GM12874 (cell line): Measurements from ENCODE around the gene GKN1.

Experiments used
- CTCF ChIP-seq: IDR thresholded peaks from 2 replicates; pipeline ENCODE4 v1.5.1; 2011; ENCODE audit warnings: low read depth, mild to moderate bottlenecking, control low read depth, low read length, moderate library complexity; ENCODE audit not compliant: insufficient read depth

Gene GKN1

DNA sequence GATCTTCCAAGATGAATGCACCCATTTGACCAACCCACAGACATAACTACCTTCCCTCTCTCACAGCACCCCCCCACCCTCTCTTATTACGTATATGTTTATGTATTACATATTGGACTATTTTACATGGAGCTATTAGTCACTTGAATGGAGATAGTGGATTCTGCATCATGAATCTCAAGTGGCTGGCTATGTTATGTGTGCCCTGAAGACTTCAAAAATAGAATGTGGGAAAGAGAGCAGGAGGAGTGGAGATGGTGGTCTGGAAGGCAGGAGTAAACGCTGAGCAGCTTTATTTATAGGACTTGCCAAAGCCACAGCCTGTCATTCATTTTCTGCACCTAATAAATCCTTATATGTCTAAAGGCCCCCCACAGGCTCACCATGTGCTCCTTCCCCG, 43.4 kb downstream of the GKN1 start:
- no peak for TF ChIP-seq CTCF

GRCh38 chr2:69018678-69019095, 44.3 kb downstream of the GKN1 start:
- no peak for TF ChIP-seq CTCF

- no peak for TF ChIP-seq CTCF
These were observed 46.3 kb downstream of the GKN1 start for GRCh38 chr2:69020496-69021426.

- no peak for TF ChIP-seq CTCF
These were observed 47.3 kb downstream of the GKN1 start for GRCh38 chr2:69021727-69022126.

GRCh38 chr2:69022548-69022947, 48.1 kb downstream of the GKN1 start:
- no peak for TF ChIP-seq CTCF

DNA sequence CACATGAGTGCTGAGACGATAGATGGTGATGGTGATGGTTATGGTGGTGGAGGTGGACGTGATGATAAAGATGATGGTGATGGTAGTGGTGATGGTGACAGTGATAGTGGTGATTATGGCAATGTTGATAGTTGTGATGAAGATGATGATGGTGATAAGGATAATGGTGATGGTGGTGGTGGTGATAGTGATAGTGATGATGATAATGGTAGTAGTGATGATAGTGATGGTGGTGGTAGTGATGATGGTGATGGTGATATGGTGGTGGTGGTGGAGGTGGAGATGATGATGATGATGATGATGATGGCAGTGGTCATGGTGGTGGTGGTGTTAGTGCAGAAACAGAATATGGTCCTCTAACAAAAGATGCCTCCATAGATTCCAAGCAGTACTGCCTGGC, 48.8 kb downstream of the GKN1 start:
- no peak for TF ChIP-seq CTCF

DNA sequence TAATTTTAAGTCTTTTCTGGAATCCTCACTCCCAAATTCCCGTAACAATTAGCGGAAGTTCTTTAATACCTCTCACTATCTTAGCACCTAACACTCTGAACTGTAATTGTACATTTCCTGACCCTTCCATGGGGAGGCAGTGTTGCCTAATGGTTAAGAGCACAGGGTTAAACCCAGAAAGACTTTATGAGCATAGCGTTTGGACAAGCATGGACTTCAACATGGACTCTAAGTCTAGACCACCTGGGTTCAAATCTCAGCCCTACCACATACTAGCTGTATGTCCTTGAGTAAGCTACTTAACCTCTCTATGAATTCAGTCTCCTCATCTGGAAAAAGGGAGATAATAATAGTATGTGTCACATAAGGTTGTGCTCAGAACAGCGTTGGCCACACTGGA, 51.6 kb downstream of the GKN1 start:
- peak; percentile 49; the same call in 1 of the 2 replicates for TF ChIP-seq CTCF
